SK-N-MC (cell line): Measurements from ENCODE around the gene TSPAN2.

Experiments used
- EZH2 ChIP-seq: fragments of 200-600 bp; sonication (generic); IDR thresholded peaks from one replicate; pipeline ENCODE4 v1.6.1; 2017; ENCODE audit warnings: antibody characterized with exemption
- FOXP2 ChIP-seq: optimal IDR thresholded peaks from 2 replicates; pipeline ENCODE3; 2011; ENCODE audit warnings: mild to moderate bottlenecking, moderate library complexity; ENCODE audit not compliant: insufficient read depth; ENCODE audit errors: extremely low read length, control extremely low read depth
- POLR2AphosphoS5 ChIP-seq: IDR thresholded peaks from 2 replicates; pipeline ENCODE4 v1.6.1; 2012; ENCODE audit warnings: mild to moderate bottlenecking, low read depth, low read length, borderline replicate concordance

DNA sequence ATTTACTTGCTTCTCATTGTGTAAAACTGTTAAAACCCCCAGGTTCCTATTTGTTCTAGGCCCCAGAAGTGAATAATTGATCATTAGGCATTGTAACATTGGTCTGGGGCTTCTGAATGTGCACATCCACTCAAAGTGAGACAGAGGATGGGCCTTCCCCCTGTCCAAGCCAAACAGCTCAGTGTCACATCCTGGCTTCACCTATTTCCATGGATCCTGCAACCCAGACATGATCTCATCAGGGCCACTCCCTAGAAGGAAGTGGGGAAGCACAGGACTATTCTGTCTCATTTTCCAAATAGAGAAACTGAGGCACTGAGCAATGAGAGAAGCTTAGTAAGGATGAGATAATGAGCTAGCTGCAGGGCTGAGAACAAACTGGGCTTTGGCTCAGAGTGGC lies 47.4 kb upstream of the TSPAN2 start:
- no peak for TF ChIP-seq EZH2
- no peak for TF ChIP-seq POLR2AphosphoS5
- TF ChIP-seq FOXP2: no peak
